HG02973 (cell line): ENCODE data around the gene RASGRP4.

Experiments used
- ATAC-seq: cut with Tn5 transposase; IDR thresholded peaks from one replicate; pipeline ENCODE4 v1.9.1; 2021; ENCODE audit warnings: moderate library complexity; ENCODE audit not compliant: unreplicated experiment

The RASGRP4 gene

GRCh38 chr19:38391911-38392464 is 34.0 kb downstream of the RASGRP4 start:
- no peak for ATAC-seq

- no peak for ATAC-seq
These were observed 35.8 kb downstream of the RASGRP4 start for GRCh38 chr19:38389957-38390924.

- ATAC-seq: no peak
These were observed 36.7 kb downstream of the RASGRP4 start for GRCh38 chr19:38389101-38389925.

- no peak for ATAC-seq
These were observed 37.5 kb downstream of the RASGRP4 start, which contains the start of gene SPRED3 for GRCh38 chr19:38388349-38389100. TSS of gene SPRED3 (plus strand) at chr19:38388697. CDS start at chr19:38390303, 1,606 bp downstream.

GRCh38 chr19:38387550-38388348 is 38.3 kb downstream of the RASGRP4 start, which contains the start of gene GGN:
TSS of gene GGN (minus strand) at chr19:38388034. CDS start at chr19:38387261, 773 bp downstream.
- ATAC-seq: no peak

GRCh38 chr19:38386971-38387549 is 39.0 kb downstream of the RASGRP4 start:
- ATAC-seq: no peak

GRCh38 chr19:38386300-38386970 is 39.6 kb downstream of the RASGRP4 start:
- no peak for ATAC-seq

- no peak for ATAC-seq
These were observed 40.2 kb downstream of the RASGRP4 start for GRCh38 chr19:38385804-38386257.

- no peak for ATAC-seq
These were observed 40.8 kb downstream of the RASGRP4 start for GRCh38 chr19:38385057-38385803.

GRCh38 chr19:38384209-38385027 is 41.6 kb downstream of the RASGRP4 start:
- ATAC-seq: no peak

GRCh38 chr19:38383743-38384142 is 42.3 kb downstream of the RASGRP4 start:
- no peak for ATAC-seq

- no peak for ATAC-seq
These were observed 42.8 kb downstream of the RASGRP4 start for GRCh38 chr19:38383184-38383583.

- ATAC-seq: no peak
These were observed 44.9 kb downstream of the RASGRP4 start for GRCh38 chr19:38381138-38381537.

GRCh38 chr19:38378866-38379265 is 47.2 kb downstream of the RASGRP4 start:
- no peak for ATAC-seq

GRCh38 chr19:38377052-38377451 is 49.0 kb downstream of the RASGRP4 start:
- ATAC-seq: no peak

GRCh38 chr19:38376576-38376975 is 49.4 kb downstream of the RASGRP4 start:
- ATAC-seq: no peak

- no peak for ATAC-seq
These were observed 50.3 kb downstream of the RASGRP4 start for GRCh38 chr19:38375748-38376147.
